Measurements from ENCODE around the gene GPR33.

GRCh38 chr14:31457665-31458659, 29.9 kb downstream of the GPR33 start:
- no peak for TF ChIP-seq CTCF (IDR thresholded peaks at IDR 0.05)
- no peak for TF ChIP-seq POLR2A (IDR thresholded peaks at IDR 0.05)

Measured in esophagus squamous epithelium (tissue), 4 donors.